Neutrophil (primary cell): Measurements from ENCODE around the gene DCTN2.
"Not testable (repeated sequence)": the region's sequence is repeated elsewhere in the genome, so short reads cannot be mapped to it uniquely, and the experiment has no call there.

Experiments
- H3K27ac ChIP-seq: fragments of 200-600 bp; sonication (generic); 2 replicates; pipeline ENCODE4 v1.5.1; 2016; ENCODE audit warnings: mild to moderate bottlenecking, moderate library complexity
- H3K27me3 ChIP-seq: fragments of 200-600 bp; sonication (generic); 2 replicates; pipeline ENCODE4 v1.6.0; 2016; ENCODE audit warnings: mild to moderate bottlenecking
- H3K36me3 ChIP-seq: fragments of 200-600 bp; sonication (generic); 2 replicates; pipeline ENCODE4 v1.5.1; 2017
- H3K4me1 ChIP-seq, 2 experiments: fragments of 200-600 bp in 1 of 2; sonication (generic) in 1 of 2; 1 replicate in 1 of 2; 2 replicates in 1 of 2; pipeline versions ENCODE4 v1.5.1 to v1.6.1; 2013 to 2016; ENCODE audit warnings: low read depth in 1 of 2, low read length in 1 of 2, mild to moderate bottlenecking in 1 of 2, moderate library complexity in 1 of 2; ENCODE audit not compliant: control insufficient read depth in 1 of 2, insufficient read depth in 1 of 2
- H3K4me3 ChIP-seq, 2 experiments: fragments of 200-600 bp in 1 of 2; sonication (generic) in 1 of 2; 1 replicate in 1 of 2; 2 replicates in 1 of 2; pipeline ENCODE4 v1.5.1; 2013 to 2016; ENCODE audit warnings: low read depth in 1 of 2, low read length in 1 of 2, mild to moderate bottlenecking in 1 of 2, moderate library complexity in 1 of 2
- H3K9me3 ChIP-seq: fragments of 200-600 bp; sonication (generic); 2 replicates; pipeline ENCODE4 v1.5.1; 2016
- TF ChIP-seq, protein P1 (sequence below): fragments of 200-600 bp; sonication (generic); IDR thresholded peaks from 2 replicates; pipeline ENCODE4 v1.5.1; 2016; ENCODE audit warnings: antibody characterized with exemption

DCTN2 gene

DNA sequence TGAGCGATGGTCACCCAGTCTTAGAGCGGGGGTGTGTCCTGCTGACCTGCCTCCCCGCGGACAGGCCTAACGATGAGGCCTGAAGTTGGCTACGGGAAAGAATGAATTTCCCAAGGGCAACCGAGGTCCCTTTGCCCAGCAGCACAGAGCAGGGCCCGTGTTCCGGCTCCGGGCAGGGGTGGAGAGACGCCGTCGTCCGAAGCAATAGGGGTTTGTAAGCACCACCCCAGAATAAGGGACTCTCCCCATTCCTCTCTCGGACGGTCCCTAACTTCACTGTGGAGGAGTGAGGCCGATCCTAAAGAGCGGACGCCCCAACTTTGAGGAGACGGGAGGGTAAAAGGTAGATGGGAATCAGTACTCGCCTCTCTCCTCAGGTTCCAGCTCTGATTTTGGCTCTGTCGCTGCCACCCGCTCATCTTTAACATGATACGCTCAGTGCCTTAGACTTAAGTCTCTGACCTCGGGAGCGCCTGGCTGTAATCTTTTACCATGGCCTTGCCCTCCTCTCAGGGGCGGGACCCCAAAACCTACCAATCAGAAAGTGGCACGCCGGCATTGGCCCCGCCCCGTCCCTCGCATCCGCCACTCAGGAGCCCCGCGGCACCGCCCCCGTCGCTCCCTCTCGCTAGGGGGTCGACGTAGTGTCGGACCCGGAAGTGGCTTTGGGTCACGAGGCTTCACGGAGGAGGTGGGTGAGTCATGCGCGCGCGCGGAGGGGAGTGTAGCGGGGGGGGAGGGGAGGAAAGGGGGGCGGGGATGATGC lies 26.8 kb downstream of the DCTN2 start, which contains the start of gene DDIT3:
DDIT3 (minus strand) TSS at position 462 of the 766 bp plus-strand sequence. CDS start 3,108 bp downstream, outside the sequence.
- Histone ChIP-seq H3K9me3 (no peaks in the 10 kb centered on the region), H3K27me3 (no peaks in the 10 kb centered on the region), H3K4me3 (peak within 1 kb of the TSS; percentile 78 to 98), H3K36me3 (peaks cover 48% of the 10 kb centered on the region), H3K4me1 (peaks cover 54 to 56% of the 10 kb centered on the region in 2 experiments), H3K27ac (peak within 1 kb of the TSS; percentile 100)
- TF ChIP-seq, protein P1, sequence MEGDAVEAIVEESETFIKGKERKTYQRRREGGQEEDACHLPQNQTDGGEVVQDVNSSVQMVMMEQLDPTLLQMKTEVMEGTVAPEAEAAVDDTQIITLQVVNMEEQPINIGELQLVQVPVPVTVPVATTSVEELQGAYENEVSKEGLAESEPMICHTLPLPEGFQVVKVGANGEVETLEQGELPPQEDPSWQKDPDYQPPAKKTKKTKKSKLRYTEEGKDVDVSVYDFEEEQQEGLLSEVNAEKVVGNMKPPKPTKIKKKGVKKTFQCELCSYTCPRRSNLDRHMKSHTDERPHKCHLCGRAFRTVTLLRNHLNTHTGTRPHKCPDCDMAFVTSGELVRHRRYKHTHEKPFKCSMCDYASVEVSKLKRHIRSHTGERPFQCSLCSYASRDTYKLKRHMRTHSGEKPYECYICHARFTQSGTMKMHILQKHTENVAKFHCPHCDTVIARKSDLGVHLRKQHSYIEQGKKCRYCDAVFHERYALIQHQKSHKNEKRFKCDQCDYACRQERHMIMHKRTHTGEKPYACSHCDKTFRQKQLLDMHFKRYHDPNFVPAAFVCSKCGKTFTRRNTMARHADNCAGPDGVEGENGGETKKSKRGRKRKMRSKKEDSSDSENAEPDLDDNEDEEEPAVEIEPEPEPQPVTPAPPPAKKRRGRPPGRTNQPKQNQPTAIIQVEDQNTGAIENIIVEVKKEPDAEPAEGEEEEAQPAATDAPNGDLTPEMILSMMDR: peak; percentile 36

DNA sequence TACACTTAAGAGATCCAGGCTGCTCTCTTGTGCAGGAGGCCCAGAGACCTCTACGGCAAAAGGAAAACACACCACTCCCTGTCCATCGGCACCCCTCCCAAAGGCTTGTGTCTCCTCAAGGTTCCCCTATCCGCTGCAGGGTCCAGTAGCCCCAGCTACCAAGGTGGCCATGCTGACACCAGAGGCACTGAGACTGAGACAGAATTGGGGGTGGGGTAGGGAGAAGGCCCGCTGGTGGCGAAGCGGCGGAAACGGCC lies 27.3 kb downstream of the DCTN2 start:
- H3K4me3 ChIP-seq: peak overlapping the region; percentile 78 to 98
- H3K9me3 ChIP-seq: no peaks in the 10 kb centered on the region
- peaks cover 49 to 51% of the 10 kb centered on the region in 2 experiments for H3K4me1 ChIP-seq
- peaks cover 48% of the 10 kb centered on the region for H3K36me3 ChIP-seq
- TF ChIP-seq, protein P1: peak; percentile 37
- no peaks in the 10 kb centered on the region for H3K27me3 ChIP-seq
- peak overlapping the region; percentile 100 for H3K27ac ChIP-seq

DNA sequence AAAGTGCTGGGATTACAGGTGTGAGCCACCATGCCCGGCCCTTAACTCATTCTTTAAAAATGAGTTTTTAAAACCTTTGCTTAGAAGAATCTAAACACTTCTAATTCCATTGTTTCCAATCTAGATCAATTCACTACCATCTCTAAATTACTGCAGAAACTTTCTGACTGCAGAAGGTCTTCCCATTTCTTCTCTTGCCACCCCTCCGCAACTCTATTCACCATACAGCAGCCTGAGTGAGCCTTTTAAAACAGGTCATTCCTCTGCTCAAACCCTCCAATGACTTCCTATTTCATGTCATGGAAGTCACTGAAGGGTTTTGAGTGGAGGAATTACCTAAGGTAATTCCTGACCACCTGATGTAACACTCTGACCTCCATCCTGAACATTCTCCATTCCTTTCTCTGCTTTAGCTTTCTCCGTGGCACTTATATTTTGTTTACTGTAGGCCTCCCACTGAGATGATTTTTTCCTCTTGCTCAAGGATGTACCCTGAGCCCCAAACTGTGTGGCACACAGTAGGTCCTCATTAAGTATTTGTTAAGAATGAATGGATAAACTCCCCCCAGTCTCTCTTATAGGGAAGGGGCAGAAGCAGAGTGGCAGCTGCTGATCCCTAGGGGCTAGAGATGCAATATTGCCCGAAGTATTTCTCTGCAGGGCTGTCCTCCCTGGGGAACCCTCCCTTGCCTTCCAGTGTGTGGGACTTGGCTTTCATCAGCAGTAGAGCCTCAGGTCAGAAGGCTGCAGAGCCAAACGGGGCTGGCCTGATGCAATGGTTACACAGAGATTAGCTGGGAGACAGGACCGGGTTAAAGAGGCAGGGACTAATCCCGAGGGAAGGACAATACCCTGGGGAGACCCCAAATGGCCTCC lies 27.8 kb downstream of the DCTN2 start:
- no peaks in the 10 kb centered on the region for H3K27me3 ChIP-seq
- TF ChIP-seq, protein P1: no peak
- H3K9me3 ChIP-seq: no peaks in the 10 kb centered on the region
- peaks cover 43 to 46% of the 10 kb centered on the region in 2 experiments for H3K4me1 ChIP-seq
- H3K27ac ChIP-seq: peak overlapping the region; percentile 100
- peak overlapping the region; percentile 78 to 98 for H3K4me3 ChIP-seq
- peaks cover 48% of the 10 kb centered on the region for H3K36me3 ChIP-seq

DNA sequence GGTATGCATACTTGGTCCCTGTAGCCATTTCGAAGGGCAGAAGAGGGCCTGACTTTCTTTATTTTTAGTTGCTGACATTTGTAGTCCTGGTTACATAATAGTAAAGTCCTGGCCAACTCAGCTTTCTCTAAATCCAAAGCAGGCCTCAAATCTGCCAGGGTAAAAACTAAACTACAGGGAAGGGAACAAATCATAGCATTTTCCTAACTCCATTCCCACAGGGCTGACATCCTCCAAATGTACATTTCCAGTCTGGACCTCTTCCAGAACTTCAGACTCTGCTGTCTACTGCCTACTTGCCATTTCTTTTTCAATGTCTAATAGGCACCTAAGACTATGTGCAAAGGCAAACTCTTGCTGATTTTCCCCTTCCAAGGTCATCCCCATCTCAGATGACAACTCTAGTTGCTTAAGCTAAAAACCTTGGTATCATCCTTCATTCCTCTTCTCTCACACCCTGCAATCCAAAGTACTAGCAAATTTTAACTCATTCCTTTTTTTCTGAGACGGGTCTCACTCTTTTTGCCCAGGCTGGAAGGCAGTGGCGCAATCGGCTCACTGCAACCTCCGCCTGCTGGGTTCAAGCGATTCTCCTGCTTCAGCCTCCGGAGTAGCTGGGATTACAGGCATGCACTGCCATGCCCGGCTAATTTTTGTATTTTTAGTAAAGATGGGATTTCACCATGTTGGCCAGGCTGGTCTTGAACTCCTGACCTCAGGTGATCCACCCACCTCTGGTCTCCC lies 28.6 kb downstream of the DCTN2 start:
- H3K4me3 ChIP-seq: peak overlapping the region; percentile 78 to 98
- H3K36me3 ChIP-seq: peaks cover 54% of the 10 kb centered on the region
- H3K4me1 ChIP-seq: peaks cover 35 to 37% of the 10 kb centered on the region in 2 experiments
- no peaks in the 10 kb centered on the region for H3K9me3 ChIP-seq
- no peaks in the 10 kb centered on the region for H3K27me3 ChIP-seq
- peak overlapping the region; percentile 100 for H3K27ac ChIP-seq
- TF ChIP-seq, protein P1: no peak

DNA sequence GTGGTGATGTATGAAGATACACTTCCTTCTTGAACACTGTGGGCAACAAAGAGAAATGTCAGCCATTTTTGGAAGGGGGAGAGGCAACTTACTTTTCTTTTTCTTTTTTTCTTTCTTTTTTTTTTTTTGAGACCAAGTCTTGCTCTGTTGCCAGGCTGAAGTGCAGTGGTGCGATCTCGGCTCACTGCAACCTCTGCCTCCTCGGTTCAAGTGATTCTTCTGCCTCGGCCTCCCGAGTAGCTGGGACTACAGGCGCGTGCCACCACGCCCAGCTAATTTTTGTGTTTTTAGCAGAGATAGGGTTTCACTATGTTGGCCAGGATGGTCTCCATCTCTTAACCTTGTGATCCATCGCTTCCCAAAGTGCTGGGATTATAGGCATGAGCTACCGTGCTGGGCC lies 29.3 kb downstream of the DCTN2 start:
- not testable (repeated sequence) for H3K9me3 ChIP-seq, H3K27me3 ChIP-seq, H3K4me3 ChIP-seq
- Histone ChIP-seq H3K27ac (peak overlapping the region; percentile 100), H3K36me3 (peaks cover 61% of the 10 kb centered on the region), H3K4me1 (peaks cover 33 to 35% of the 10 kb centered on the region in 2 experiments)
